ENCODE data around the gene UNC13B. TPM values are rescaled to one million over a fixed set of nuclear protein-coding genes. Genes with fewer than 3 reads are reported as not detected.

The UNC13B gene
- total and polyA plus RNA-seq, 2 of the 13 experiments (the other 11 are each of a cell fraction or from before 2014, with no cell fraction given), result 14.0 to 18.3 TPM

GRCh38 chr9:35193762-35194161, 32.0 kb downstream of the UNC13B start (continued):
- no peak for TF ChIP-seq ATF7 (IDR thresholded peaks at IDR 0.05)
- TF ChIP-seq ATF7 (CRISPR knock-in tag; IDR thresholded peaks at IDR 0.05), result no peak
- TF ChIP-seq ZNF549 (CRISPR knock-in tag; IDR thresholded peaks at IDR 0.05), result no peak
- no peak for TF ChIP-seq KDM3A (CRISPR knock-in tag; IDR thresholded peaks at IDR 0.05; ENCODE audit: low read depth)
- TF ChIP-seq ELF1 (CRISPR knock-in tag; IDR thresholded peaks at IDR 0.05), result no peak
- no peak for TF ChIP-seq CEBPB (IDR thresholded peaks at IDR 0.05; ENCODE audit: borderline replicate concordance, low read depth, low read length)
- no peak for TF ChIP-seq ZBTB49 (CRISPR knock-in tag; IDR thresholded peaks at IDR 0.05; ENCODE audit: borderline replicate concordance)
- no peak for TF ChIP-seq SMYD3 (CRISPR knock-in tag; IDR thresholded peaks at IDR 0.05)
- TF ChIP-seq ZNF34 (CRISPR knock-in tag; IDR thresholded peaks at IDR 0.05; ENCODE audit: borderline replicate concordance), result no peak
- peak; percentile 57; the same call in 1 of the 2 replicates for TF ChIP-seq ZNF644 (CRISPR knock-in tag; IDR thresholded peaks at IDR 0.05; ENCODE audit: low read depth)
- no peak for TF ChIP-seq ZNF83 (CRISPR knock-in tag; IDR thresholded peaks at IDR 0.05; ENCODE audit: borderline replicate concordance)
- TF ChIP-seq FLYWCH1 (CRISPR knock-in tag; IDR thresholded peaks at IDR 0.05), result no peak
- TF ChIP-seq NR2F1 (CRISPR knock-in tag; IDR thresholded peaks at IDR 0.05), result peak in 1 of 2 experiments; percentile 55; a peak in 2 of 4 replicates
- no peak for TF ChIP-seq ZNF143 (CRISPR knock-in tag; IDR thresholded peaks at IDR 0.05)
- no peak for TF ChIP-seq PLRG1 (conservative IDR thresholded peaks at IDR 0.05)
- no peak for TF ChIP-seq AFF4 (CRISPR knock-in tag; IDR thresholded peaks at IDR 0.05)
- TF ChIP-seq ZNF446 (CRISPR knock-in tag; IDR thresholded peaks at IDR 0.05), result no peak
- no peak for TF ChIP-seq ZNF556 (CRISPR knock-in tag; IDR thresholded peaks at IDR 0.05; ENCODE audit: borderline replicate concordance)
- TF ChIP-seq ZNF691 (CRISPR knock-in tag; IDR thresholded peaks at IDR 0.05; ENCODE audit: borderline replicate concordance, low read depth), result no peak
- TF ChIP-seq SNAI1 (CRISPR knock-in tag; IDR thresholded peaks at IDR 0.05; ENCODE audit: borderline replicate concordance), result no peak
- TF ChIP-seq SOX13 (IDR thresholded peaks at IDR 0.05), result no peak
- no peak for TF ChIP-seq SOX13 (CRISPR knock-in tag; conservative IDR thresholded peaks at IDR 0.05 in 1 of 2, IDR thresholded peaks at IDR 0.05 in 1 of 2)
- TF ChIP-seq MYPOP (CRISPR knock-in tag; IDR thresholded peaks at IDR 0.05), result no peak
- no peak for TF ChIP-seq MTA3 (CRISPR knock-in tag; IDR thresholded peaks at IDR 0.05)
